ENCODE data around the gene ELL. TPM values are rescaled to one million over a fixed set of nuclear protein-coding genes. Genes with fewer than 3 reads are reported as not detected.

The ELL gene
- 27.0 and 27.5 TPM in 2 replicates for total RNA-seq

DNA sequence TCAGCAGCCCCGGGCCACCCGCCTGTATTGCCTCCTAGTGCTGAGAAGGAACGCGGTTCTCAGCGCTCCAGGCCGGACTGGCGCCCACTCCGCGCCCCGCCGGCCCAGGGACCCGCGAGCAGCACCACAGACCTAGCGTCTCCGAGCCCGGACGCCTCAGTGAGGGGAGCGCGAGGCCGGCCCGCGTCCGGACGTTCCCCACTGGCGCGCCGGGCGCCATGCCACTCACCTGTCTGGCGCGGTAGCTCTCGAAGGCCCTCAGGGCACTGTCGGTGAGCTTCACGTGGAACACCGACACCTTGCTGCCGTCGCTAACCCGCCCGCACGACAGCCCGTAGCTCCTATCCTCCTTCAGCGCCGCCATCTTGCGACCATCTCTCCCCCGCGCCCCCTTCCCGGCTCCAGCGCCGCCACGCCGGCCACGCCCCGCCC, at the start of gene ELL:
Gene ELL (minus strand): TSS at position 379 of the 432 bp plus-strand sequence. CDS start 15 bp downstream, at position 364.
- intact Hi-C loops (cut with micrococcal nuclease): loop anchor here (1.0 to 2.0 kb wide), 8 partner anchors 23 to 398 kb away; partner anchors contain the start of genes COPE, DDX49, KXD1 and REX1BD
- Mint-ChIP-seq H3K27me3 (ENCODE audit: low read depth) (no peaks in the 10 kb centered on the region), H3K9me3 (no peaks in the 10 kb centered on the region), H3K4me3 (ENCODE audit: low read depth) (peak within 1 kb of the TSS; percentile 95), H3K27ac (peak within 1 kb of the TSS; percentile 88), H3K36me3 (ENCODE audit: low read depth) (peaks cover 3% of the 10 kb centered on the region), H3K4me1 (ENCODE audit: low read depth) (peaks cover 11% of the 10 kb centered on the region)
- no peak for DNase-seq (ENCODE audit: low spot score)

DNA sequence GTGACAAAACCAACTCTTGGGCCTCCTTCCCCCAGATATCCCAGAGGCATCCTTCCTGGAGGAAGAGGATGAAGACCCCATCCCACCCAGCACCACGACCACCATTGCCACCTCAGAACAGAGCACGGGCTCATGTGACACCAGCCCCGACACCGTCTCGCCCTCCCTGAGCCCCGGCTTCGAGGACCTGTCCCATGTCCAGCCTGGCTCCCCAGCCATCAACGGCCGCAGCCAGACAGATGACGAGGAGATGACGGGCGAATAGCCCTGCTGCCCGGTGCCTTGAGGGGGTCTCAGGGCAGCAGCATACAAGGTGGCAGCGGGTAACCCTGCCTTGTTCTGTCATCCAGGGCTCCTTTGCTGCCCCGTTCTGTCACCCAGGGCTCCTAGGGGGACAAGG, 46.5 kb upstream of the ELL start:
- Mint-ChIP-seq H3K9me3 (no peaks in the 10 kb centered on the region), H3K27me3 (ENCODE audit: low read depth) (no peaks in the 10 kb centered on the region), H3K27ac (no peak overlapping the region), H3K4me3 (ENCODE audit: low read depth) (no peak overlapping the region), H3K4me1 (ENCODE audit: low read depth) (peaks cover 9% of the 10 kb centered on the region), H3K36me3 (ENCODE audit: low read depth) (peaks cover 74% of the 10 kb centered on the region)
- DNase-seq (ENCODE audit: low spot score): no peak
- intact Hi-C loops (cut with micrococcal nuclease): no loop called here

DNA sequence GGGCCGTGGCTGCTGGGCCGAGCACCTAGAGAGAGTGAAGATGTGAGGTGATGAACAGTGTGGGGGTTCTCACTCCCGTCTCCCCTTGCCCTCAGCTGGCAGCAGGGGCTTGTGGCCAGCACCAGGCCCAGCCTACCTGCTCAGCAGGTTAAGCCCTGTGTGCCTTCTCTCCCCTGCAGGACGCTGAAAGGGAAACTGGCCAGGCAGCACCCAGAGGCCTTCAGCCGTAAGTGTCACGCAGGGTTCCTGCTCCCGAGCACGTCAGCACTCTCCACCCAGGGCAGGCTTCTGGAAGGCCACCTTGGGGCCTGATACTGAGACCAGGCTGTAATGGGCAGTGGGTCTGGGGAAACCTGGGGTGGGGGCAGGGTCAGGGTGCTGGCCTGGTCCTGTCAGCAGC, 45.1 kb upstream of the ELL start:
- DNase-seq (ENCODE audit: low spot score): no peak
- Mint-ChIP-seq H3K27ac (no peak overlapping the region), H3K27me3 (ENCODE audit: low read depth) (no peaks in the 10 kb centered on the region), H3K4me1 (ENCODE audit: low read depth) (no peaks in the 10 kb centered on the region), H3K4me3 (ENCODE audit: low read depth) (no peak overlapping the region), H3K36me3 (ENCODE audit: low read depth) (peaks cover 67% of the 10 kb centered on the region), H3K9me3 (no peaks in the 10 kb centered on the region)
- intact Hi-C loops (cut with micrococcal nuclease): no loop called here

DNA sequence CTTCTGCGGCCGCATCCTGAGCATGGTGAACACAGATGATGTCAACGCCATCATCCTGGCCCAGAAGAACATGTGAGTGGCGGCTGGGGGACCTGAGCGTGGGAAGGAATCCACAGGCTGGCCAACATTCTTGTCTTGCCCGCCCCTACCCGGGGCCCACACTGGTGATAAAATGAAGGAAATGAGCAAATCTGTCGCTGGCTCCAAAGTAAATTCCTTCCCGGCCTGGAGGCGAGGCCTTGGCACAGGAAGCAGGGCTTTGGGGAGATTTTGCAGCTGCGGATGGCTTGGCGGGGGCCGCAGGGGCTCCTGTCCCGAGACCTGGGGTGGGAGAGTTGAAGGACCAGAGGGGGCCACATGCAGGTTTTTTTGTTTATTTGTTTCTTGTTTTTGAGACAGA, 40.2 kb upstream of the ELL start:
- Mint-ChIP-seq H3K27me3 (ENCODE audit: low read depth) (no peaks in the 10 kb centered on the region), H3K36me3 (ENCODE audit: low read depth) (peaks cover 55% of the 10 kb centered on the region), H3K4me1 (ENCODE audit: low read depth) (peaks cover 16% of the 10 kb centered on the region), H3K27ac (no peak overlapping the region), H3K9me3 (no peaks in the 10 kb centered on the region), H3K4me3 (ENCODE audit: low read depth) (no peak overlapping the region)
- no peak for DNase-seq (ENCODE audit: low spot score)
- intact Hi-C loops (cut with micrococcal nuclease): no loop called here

DNA sequence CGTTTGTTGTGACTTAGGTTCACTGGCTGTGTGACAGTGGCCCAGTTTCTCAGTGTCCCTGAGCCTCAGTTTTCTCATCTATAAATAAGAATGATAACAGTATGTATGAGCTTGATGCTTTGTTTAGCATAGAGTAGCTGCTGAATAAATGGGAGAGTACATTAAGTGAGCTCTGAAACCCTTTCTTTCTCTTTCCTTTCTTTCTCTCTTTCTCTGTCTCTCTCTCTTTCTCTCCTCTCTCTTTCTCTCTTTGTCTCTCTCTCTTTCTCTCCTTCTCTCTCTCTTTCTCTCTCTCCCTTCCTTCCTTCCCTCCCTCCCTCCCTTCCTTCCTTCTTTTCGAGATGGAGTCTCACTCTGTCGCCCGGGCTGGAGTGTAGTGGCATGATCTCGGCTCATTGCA, 37.8 kb upstream of the ELL start:
- Mint-ChIP-seq H3K9me3 (no peaks in the 10 kb centered on the region), H3K4me1 (ENCODE audit: low read depth) (peaks cover 16% of the 10 kb centered on the region), H3K36me3 (ENCODE audit: low read depth) (peaks cover 39% of the 10 kb centered on the region), H3K27ac (peak overlapping the region; percentile 58), H3K27me3 (ENCODE audit: low read depth) (no peaks in the 10 kb centered on the region), H3K4me3 (ENCODE audit: low read depth) (peak overlapping the region; percentile 93)
- no peak for DNase-seq (ENCODE audit: low spot score)
- intact Hi-C loops (cut with micrococcal nuclease): no loop called here

DNA sequence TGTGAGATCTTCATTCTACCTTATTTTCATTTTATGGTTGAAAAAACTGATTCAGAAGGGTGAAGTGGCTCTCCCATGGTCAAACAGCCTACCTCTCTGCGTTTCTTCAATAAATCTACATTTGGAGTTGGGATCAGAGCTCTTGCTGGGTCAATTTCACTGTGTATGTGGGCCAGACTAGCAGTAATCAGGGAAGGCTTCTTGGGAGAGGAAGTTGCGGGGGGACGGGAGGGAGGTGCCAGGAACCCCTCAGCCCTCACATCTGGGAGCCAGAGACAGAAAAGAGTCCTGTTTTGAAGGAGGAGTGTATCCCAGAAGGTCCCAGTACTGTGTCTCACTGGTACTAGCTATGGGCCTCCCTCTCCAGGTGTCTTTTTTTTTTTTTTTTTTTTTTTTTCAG, 36.7 kb upstream of the ELL start:
- peaks cover 30% of the 10 kb centered on the region for H3K36me3 Mint-ChIP-seq (ENCODE audit: low read depth)

DNA sequence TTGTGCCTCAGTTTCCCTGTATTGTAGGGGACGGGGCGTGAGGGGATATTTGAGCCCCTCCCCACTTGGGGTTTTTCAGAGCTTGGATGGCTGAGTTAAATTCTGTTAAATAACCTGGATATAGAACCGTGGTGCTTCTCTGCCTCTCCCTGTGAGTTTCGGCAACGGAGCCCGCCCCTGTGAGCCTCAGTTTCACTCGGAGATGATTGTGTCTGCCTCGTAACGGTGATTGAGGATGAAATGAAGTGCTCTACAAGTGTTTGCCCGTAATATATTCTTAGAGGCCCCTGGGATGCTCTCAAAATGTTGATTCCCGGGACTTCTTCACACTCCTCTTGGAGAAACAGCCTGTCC, 36.3 kb upstream of the ELL start:
- H3K27me3 Mint-ChIP-seq (ENCODE audit: low read depth): no peaks in the 10 kb centered on the region
- DNase-seq (ENCODE audit: low spot score): no peak
- H3K4me1 Mint-ChIP-seq (ENCODE audit: low read depth): peaks cover 16% of the 10 kb centered on the region
- H3K9me3 Mint-ChIP-seq: no peaks in the 10 kb centered on the region
- H3K36me3 Mint-ChIP-seq (ENCODE audit: low read depth): peaks cover 27% of the 10 kb centered on the region
- peak overlapping the region; percentile 88 for H3K27ac Mint-ChIP-seq
- intact Hi-C loops (cut with micrococcal nuclease): no loop called here
- peak overlapping the region; percentile 93 for H3K4me3 Mint-ChIP-seq (ENCODE audit: low read depth)

More for the DNA sequence above, 36.7 kb upstream of the ELL start:
- peak overlapping the region; percentile 88 for H3K27ac Mint-ChIP-seq
- intact Hi-C loops (cut with micrococcal nuclease): no loop called here
- H3K9me3 Mint-ChIP-seq: no peaks in the 10 kb centered on the region
- H3K4me3 Mint-ChIP-seq (ENCODE audit: low read depth): peak overlapping the region; percentile 93
- H3K4me1 Mint-ChIP-seq (ENCODE audit: low read depth): peaks cover 16% of the 10 kb centered on the region
- DNase-seq (ENCODE audit: low spot score): no peak
- H3K27me3 Mint-ChIP-seq (ENCODE audit: low read depth): no peaks in the 10 kb centered on the region

DNA sequence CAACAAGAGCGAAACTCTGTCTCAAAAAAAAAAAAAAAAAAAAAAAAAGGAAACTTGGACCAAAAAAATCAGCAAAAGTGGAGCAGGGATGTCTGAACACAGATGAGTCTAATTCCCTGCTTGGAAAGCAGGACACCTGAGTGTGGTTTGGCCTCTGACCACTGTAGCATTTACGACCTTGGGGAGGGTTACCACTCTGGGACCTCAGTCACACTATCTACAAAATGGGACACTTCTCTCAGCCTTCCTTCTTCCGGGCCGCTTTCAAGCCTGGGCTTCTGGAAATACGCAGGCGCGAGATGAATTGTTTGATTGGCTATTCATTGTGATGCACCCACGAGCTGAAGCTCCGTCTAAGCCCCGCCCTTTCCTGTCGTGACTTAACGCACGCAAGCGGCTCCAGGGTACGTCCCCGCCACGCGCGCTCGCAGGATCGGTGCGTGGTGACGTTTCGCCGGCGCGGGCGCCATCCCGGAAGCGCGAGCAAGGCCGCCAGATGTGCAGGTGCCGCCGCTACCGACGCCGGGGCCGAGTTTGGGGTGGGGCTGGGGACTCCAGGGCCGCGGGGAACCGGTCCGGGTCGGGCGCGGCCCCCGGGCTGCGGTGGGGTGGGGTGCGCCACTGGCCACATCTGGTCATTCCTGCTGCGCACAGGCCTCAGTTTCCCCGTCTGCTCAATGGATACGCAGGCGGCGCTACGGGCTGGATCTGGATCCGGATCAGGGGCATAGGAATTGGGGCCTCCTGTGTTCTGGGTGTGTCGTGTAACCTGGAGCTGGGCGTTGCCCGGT, 35.7 kb upstream of the ELL start, which contains the start of gene KXD1:
Gene KXD1 (plus strand): TSS at position 460 of the 791 bp plus-strand sequence. CDS start 4,187 bp downstream, outside the sequence.
- Mint-ChIP-seq H3K36me3 (ENCODE audit: low read depth) (peaks cover 24% of the 10 kb centered on the region), H3K9me3 (no peaks in the 10 kb centered on the region), H3K27ac (peak within 1 kb of the TSS; percentile 96), H3K27me3 (ENCODE audit: low read depth) (no peaks in the 10 kb centered on the region), H3K4me1 (ENCODE audit: low read depth) (peaks cover 16% of the 10 kb centered on the region), H3K4me3 (ENCODE audit: low read depth) (peak within 1 kb of the TSS; percentile 93)
- intact Hi-C loops (cut with micrococcal nuclease): loop anchor here (1.0 to 2.0 kb wide), 3 partner anchors 13 to 35 kb away; partner anchors contain the start of genes ELL and UBA52
- peak; percentile 99 for DNase-seq (ENCODE audit: low spot score)

DNA sequence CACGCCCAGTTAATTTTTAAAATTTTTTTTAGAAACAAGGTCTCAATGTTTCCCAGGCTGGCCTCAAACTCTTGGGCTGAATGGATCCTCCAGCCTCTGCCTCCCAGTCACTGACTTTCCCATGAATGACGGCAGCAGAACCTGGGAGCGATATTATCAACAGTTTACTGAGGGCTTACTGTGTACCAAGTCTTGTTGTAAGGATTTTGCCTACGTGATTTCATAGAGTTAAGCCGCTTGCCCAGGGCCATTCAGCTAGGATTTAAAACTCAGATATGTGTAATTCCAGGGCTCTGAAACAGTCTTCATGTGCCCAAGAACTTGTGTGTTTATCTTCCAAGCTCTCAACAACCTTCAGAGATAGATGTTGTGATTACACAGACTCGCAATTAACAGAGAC, 29.8 kb upstream of the ELL start:
- Mint-ChIP-seq H3K9me3 (no peaks in the 10 kb centered on the region), H3K36me3 (ENCODE audit: low read depth) (no peaks in the 10 kb centered on the region), H3K4me3 (ENCODE audit: low read depth) (no peak overlapping the region), H3K4me1 (ENCODE audit: low read depth) (no peaks in the 10 kb centered on the region), H3K27ac (no peak overlapping the region), H3K27me3 (ENCODE audit: low read depth) (peaks cover 2% of the 10 kb centered on the region)
- intact Hi-C loops (cut with micrococcal nuclease): no loop called here
- DNase-seq (ENCODE audit: low spot score): no peak

DNA sequence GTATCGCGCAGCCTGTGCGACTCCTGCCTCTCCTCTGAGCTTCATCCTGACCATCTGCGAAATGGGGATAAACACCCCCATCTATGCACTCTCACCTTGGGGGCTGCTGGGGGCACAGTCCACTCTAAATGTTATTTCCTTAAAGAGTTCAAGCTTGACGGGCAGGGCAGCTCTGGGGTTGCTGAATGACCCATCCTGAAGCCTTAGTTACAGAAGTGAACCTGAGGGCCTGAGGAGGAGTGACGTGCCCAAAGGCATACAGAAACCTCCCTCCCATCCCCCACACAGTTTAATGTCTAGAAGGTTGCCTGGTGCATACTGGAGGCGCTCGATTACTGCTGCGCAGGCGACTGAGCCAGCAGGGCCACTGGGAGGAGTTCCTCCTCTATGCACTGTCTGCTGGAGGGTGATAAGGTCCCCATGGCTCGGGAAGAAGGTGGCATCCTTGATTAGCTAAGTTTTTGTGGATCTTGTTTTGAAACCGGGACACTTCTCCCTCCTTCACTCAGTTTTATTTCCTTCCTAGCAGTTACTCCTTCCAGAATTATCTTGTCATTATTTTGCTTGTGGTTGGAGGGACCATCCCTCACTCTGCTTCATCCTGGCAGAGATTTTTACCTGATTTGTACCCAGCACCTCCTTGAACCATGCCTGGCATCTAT, 22.1 kb upstream of the ELL start:
- Mint-ChIP-seq H3K4me1 (ENCODE audit: low read depth) (peaks cover 14% of the 10 kb centered on the region), H3K9me3 (no peaks in the 10 kb centered on the region), H3K27me3 (ENCODE audit: low read depth) (peaks cover 1% of the 10 kb centered on the region), H3K36me3 (ENCODE audit: low read depth) (peaks cover 23% of the 10 kb centered on the region), H3K4me3 (ENCODE audit: low read depth) (peak overlapping the region; percentile 95), H3K27ac (peak overlapping the region; percentile 99)
- DNase-seq (ENCODE audit: low spot score): peak; percentile 80
- intact Hi-C loops (cut with micrococcal nuclease): loop anchor here (1.0 to 2.0 kb wide), 4 partner anchors 13 to 45 kb away; partner anchors contain the start of genes ELL, KXD1, REX1BD and UBA52

DNA sequence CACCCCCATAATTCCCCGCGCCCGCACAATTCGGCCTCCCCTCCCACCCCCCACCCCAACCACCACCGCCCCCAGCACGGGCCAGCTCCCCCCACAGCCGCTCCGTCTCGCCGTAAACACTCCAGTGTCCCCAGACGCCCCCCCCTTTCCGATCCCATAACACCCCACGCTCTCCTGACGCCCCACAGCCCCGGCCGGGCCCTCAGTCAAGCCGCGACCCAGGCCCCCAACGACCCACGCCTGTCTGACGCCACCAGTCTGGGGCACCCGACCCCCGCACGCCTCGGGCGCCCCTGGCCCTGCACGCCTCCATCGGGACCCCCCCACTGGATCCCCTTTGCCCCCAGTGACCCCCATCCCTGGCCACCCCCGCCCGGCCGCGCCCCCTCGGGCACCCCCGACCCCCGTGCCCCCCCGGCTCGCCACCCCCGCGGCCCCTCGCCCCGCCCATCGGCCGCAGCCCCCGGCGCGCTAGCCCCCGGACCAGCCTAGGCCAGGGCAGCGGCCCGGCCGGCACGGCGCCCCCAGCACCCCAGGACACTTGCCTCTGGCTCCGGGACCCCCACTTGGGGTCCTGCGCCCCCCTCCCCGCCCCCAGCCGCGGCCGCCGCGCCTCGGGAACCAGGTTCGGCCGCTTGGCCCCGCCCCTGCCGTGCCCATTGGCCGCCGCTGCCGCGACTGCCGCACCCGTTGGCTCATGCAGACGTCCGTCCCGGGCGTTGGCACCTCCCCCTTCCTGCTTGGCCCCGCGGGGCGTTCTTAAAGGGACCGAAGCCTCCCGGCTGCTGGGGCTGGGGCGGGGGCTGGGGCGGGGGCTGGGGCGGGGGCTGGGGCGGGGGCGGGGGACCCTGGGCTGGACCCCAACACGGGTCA, 21.3 kb upstream of the ELL start, which contains the start of gene FKBP8:
Gene FKBP8 (minus strand): TSS at position 633 of the 873 bp plus-strand sequence. CDS start 1,603 bp downstream, outside the sequence.
- H3K27me3 Mint-ChIP-seq (ENCODE audit: low read depth): no peaks in the 10 kb centered on the region
- H3K4me3 Mint-ChIP-seq (ENCODE audit: low read depth): peak within 1 kb of the TSS; percentile 95
- H3K9me3 Mint-ChIP-seq: no peaks in the 10 kb centered on the region
- H3K27ac Mint-ChIP-seq: peak within 1 kb of the TSS; percentile 99
- peaks cover 26% of the 10 kb centered on the region for H3K36me3 Mint-ChIP-seq (ENCODE audit: low read depth)
- peak; percentile 91 for DNase-seq (ENCODE audit: low spot score)
- intact Hi-C loops (cut with micrococcal nuclease): loop anchor here (1.0 kb wide), 1 partner anchor 28 kb away; the partner anchor contains the start of gene UBA52
- H3K4me1 Mint-ChIP-seq (ENCODE audit: low read depth): peaks cover 14% of the 10 kb centered on the region
